LNCaP clone FGC (cell line): ENCODE measurements around the gene WEE1.
"Not testable (repeated sequence)": the region's sequence is repeated elsewhere in the genome, so short reads cannot be mapped to it uniquely, and the experiment has no call there.

Experiments used
- DNase-seq: peaks from one replicate; pipeline ENCODE4 v3.0.0-alpha.2; 2011; ENCODE audit warnings: low read depth
- H3K4me3 ChIP-seq: 2 replicates; pipeline ENCODE4 v1.5.1; 2011; ENCODE audit warnings: mild to moderate bottlenecking, low read depth, low read length, control low read depth
- TF ChIP-seq, protein P1 (sequence below): IDR thresholded peaks from 2 replicates; pipeline ENCODE4 v1.5.1; 2012; ENCODE audit warnings: mild to moderate bottlenecking; ENCODE audit not compliant: control insufficient read depth, insufficient read depth; ENCODE audit errors: extremely low read depth

The WEE1 gene

DNA sequence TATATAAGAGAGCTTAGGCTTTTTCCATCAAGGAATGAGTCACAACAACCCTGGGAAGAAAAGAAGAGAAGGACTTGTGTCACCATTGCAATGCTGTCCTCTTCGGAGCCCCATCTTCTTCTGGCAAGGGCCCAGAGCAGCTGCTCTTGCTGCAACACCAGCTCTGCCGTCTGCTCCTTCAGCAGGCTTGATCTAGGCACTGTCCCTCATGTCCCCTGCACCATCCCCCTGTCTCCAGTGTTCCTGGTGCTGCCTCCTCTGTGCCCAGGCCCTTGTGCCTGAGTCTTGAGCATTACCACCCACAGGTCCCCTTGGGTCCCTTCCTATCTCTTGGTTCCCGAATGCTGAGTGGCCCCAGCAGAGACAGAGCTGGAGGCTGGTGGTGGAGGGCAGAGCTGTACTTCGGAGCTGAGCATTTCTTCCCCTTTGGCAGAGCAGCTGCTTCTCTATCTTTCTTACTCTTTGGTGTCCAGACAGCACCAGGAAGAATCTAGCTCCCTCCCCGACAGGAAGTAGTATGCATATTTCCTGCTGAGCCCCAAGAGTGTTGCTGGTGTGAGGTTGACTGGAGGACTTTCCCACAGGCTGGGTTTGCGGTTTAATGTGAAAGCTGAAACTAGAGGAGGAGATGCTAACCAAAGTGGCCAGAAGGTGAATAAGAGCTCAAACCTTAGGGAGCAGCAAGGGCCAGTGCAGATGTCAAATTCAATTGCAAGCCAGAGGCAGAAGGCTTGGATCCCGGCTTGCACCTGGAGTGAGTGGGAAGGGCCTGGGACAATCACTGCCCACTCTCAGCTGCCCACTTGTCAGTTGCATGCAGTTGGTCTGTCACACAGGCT lies 27.8 kb downstream of the WEE1 start:
- TF ChIP-seq, protein P1, sequence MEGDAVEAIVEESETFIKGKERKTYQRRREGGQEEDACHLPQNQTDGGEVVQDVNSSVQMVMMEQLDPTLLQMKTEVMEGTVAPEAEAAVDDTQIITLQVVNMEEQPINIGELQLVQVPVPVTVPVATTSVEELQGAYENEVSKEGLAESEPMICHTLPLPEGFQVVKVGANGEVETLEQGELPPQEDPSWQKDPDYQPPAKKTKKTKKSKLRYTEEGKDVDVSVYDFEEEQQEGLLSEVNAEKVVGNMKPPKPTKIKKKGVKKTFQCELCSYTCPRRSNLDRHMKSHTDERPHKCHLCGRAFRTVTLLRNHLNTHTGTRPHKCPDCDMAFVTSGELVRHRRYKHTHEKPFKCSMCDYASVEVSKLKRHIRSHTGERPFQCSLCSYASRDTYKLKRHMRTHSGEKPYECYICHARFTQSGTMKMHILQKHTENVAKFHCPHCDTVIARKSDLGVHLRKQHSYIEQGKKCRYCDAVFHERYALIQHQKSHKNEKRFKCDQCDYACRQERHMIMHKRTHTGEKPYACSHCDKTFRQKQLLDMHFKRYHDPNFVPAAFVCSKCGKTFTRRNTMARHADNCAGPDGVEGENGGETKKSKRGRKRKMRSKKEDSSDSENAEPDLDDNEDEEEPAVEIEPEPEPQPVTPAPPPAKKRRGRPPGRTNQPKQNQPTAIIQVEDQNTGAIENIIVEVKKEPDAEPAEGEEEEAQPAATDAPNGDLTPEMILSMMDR, result no peak
- H3K4me3 ChIP-seq, result no peak overlapping the region
- no peak for DNase-seq

DNA sequence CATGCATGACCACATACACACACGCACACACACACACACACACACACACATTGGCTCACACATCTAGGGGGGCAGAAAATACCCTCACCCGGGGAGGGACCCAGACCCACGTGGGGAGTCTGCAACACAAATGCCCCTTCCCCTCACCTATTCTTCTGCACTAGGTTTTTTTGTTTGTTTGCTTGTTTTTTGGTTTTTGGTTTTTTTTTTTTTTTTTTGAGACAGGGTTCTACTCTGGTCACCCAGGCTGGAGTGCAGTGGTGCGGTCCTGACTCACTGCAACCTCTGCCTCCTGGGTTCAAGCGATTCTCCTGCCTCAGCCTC lies 28.4 kb downstream of the WEE1 start:
- DNase-seq, result no peak
- H3K4me3 ChIP-seq, result no peak overlapping the region
- TF ChIP-seq, protein P1, result no peak

DNA sequence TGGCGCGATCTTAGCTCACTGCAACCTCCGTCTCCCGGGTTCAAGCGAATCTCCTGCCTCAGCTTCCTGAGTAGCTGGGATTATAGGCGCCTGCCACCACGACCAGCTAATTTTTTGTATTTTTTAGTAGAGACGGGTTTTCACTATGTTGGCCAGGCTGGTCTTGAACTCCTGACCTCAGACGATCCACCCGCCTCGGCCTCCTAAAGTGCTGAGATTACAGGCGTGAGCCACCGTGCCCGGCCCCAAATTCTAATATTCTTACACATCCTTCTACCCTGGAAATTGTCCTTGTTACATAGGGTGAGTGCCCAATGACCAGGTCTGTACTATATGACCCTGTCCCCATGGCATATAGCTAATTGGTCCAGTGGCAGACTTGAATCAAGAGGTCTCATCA lies 29.7 kb downstream of the WEE1 start:
- not testable (repeated sequence) for H3K4me3 ChIP-seq

DNA sequence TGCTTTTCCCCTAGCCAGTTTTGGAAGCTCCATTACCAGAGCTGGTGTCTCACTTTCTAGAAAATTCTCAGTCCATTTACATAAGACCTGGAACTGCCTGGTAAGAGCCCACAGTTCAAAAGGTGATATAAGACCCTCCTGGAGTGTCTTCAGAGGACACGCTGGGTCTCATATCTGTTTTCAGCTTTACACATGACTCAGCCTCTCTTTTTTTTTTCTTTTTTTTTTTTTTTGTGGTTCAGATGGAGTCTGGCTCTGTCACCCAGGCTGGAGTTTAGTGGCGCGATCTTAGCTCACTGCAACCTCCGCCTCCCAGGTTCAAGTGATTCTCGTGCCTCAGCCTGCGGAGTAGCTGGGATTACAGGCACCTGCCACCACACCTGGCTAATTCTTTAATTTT lies 30.7 kb downstream of the WEE1 start:
- DNase-seq, result no peak
- TF ChIP-seq, protein P1, result no peak
- no peak overlapping the region for H3K4me3 ChIP-seq

More for the DNA sequence above, 29.7 kb downstream of the WEE1 start:
- not testable (repeated sequence) for DNase-seq

DNA sequence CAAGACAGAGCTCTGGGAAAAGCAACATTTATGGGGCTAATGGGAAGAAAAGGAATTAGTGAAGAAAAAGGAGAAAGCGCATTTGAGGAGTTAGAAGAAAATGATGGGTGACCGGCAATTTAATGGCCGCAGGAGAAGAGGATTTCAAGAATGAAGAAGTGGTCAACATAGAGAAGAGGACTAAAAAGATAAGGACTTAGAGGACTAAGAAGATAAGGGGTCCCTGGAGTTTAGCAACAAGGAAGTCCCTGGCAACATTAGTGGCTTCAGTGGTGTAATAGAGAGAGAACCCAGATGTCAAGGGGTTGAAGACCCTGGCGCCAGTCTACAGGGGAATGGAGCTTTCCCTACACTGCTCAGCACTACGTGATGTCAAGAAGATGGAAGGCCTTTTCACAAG lies 32.3 kb downstream of the WEE1 start:
- TF ChIP-seq, protein P1, result no peak
- no peak for DNase-seq
- no peak overlapping the region for H3K4me3 ChIP-seq

DNA sequence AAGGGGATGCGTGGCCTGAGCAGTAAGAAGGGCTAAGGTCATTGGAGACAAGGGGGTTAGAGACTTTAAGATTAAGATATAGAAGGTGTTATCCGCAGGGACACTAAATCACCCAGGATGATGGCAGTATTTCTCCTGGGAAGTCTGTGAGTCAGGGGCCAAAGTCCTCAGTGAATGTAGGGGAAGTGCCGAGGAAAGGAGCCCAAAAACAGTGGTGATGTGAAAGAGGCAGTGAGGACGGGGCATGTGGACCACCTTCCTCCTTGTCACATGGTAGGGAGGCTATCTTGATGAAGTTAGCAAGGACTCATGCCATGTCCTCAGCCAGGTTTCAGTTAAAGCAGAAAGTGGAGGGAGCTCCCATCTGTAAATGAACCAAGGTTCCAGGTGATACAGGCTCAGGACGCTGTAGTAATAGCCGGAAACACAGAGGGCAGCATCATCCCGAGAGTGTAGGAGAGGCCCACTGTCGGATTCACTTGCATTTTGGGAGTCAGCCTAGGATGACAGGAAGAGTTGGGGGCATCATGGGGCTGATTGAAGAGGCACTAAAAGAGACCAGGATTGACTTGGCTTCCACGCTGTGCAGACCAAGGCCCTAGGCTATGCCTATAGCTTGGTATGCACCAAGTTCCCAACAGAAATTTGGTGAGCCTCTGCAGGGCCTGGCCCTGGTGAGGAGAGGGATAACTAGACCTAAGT lies 33.5 kb downstream of the WEE1 start:
- TF ChIP-seq, protein P1, result peak; percentile 33
- no peak for DNase-seq
- no peak overlapping the region for H3K4me3 ChIP-seq

DNA sequence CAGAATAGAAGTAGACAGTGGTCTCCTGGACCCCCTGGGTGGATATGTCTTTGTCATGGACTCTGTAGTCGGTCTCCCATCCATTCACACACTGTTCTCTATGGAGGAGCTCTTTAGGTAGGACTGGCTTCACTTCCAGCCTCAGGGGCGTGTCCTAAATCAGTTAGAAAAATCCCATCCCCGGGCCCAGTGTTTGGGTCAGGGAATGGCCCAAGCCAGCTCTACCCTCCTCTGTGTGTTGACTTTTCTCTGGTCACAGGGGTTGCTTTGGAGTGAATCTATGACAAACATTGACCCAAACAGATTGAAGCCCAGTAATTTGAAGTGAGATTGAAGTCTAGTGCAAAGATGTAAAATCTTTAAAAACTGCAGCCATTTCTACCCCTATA lies 34.0 kb downstream of the WEE1 start:
- TF ChIP-seq, protein P1, result no peak
- H3K4me3 ChIP-seq, result no peak overlapping the region
- no peak for DNase-seq
